H9 (cell line): ENCODE data around the gene OR6C68. TPM values are rescaled to one million over a fixed set of nuclear protein-coding genes. Genes with fewer than 3 reads are reported as not detected.

ENCODE experiments used
- DNase-seq: peaks from one replicate; pipeline ENCODE4 v3.0.0-alpha.2; 2017
- H2AFZ ChIP-seq: one replicate; pipeline ENCODE4 v1.6.1; 2013; ENCODE audit warnings: mild to moderate bottlenecking, low read length, control low read depth, moderate library complexity
- H2AK5ac ChIP-seq: 2 replicates; pipeline ENCODE4 v1.6.1; 2013; ENCODE audit warnings: low read length, control low read depth, mixed read lengths; ENCODE audit not compliant: insufficient read length
- H2BK120ac ChIP-seq: one replicate; pipeline ENCODE4 v1.6.1; 2013; ENCODE audit warnings: low read depth, mild to moderate bottlenecking, low read length, control low read depth, inconsistent platforms; ENCODE audit not compliant: poor library complexity, severe bottlenecking
- H2BK12ac ChIP-seq: 2 replicates; pipeline ENCODE4 v1.6.1; 2013; ENCODE audit warnings: low read length, control low read depth, mixed read lengths, low read depth; ENCODE audit not compliant: insufficient read length
- H2BK15ac ChIP-seq: 2 replicates; pipeline ENCODE4 v1.6.1; 2013; ENCODE audit warnings: low read depth, low read length, control low read depth
- H2BK20ac ChIP-seq: one replicate; pipeline ENCODE4 v1.6.1; 2013; ENCODE audit warnings: low read depth, mild to moderate bottlenecking, low read length, control low read depth, inconsistent platforms; ENCODE audit not compliant: poor library complexity, severe bottlenecking
- H2BK5ac ChIP-seq: 2 replicates; pipeline ENCODE4 v1.6.1; 2013; ENCODE audit warnings: low read length, control low read depth, mixed read lengths; ENCODE audit not compliant: insufficient read length
- H3K14ac ChIP-seq: 2 replicates; pipeline ENCODE4 v1.6.1; 2013; ENCODE audit warnings: low read length, control low read depth; ENCODE audit not compliant: insufficient read depth
- H3K18ac ChIP-seq: 2 replicates; pipeline ENCODE4 v1.6.1; 2013; ENCODE audit warnings: low read depth, mild to moderate bottlenecking, mixed read lengths, low read length, control low read depth; ENCODE audit not compliant: insufficient read length
- H3K23ac ChIP-seq: 2 replicates; pipeline ENCODE4 v1.6.1; 2013; ENCODE audit warnings: low read length, control low read depth, mixed read lengths, low read depth; ENCODE audit not compliant: insufficient read length
- H3K23me2 ChIP-seq: 2 replicates; pipeline ENCODE4 v1.6.1; 2013; ENCODE audit warnings: low read depth, mild to moderate bottlenecking, mixed read lengths, low read length, control low read depth; ENCODE audit not compliant: insufficient read length, poor library complexity, severe bottlenecking
- H3K27ac ChIP-seq: 2 replicates; pipeline ENCODE4 v1.5.1; 2013; ENCODE audit warnings: low read length, control low read depth, mixed read lengths, low read depth; ENCODE audit not compliant: insufficient read length
- H3K27me3 ChIP-seq: 2 replicates; pipeline ENCODE4 v1.6.1; 2013; ENCODE audit warnings: low read length, control low read depth, inconsistent platforms; ENCODE audit not compliant: insufficient read depth
- H3K4ac ChIP-seq: 2 replicates; pipeline ENCODE4 v1.6.1; 2013; ENCODE audit warnings: low read depth, mild to moderate bottlenecking, control low read depth, inconsistent platforms, low read length, moderate library complexity
- H3K4me1 ChIP-seq: 2 replicates; pipeline ENCODE4 v1.6.1; 2013; ENCODE audit warnings: low read length, control low read depth, inconsistent platforms; ENCODE audit not compliant: insufficient read depth
- H3K4me2 ChIP-seq: 2 replicates; pipeline ENCODE4 v1.6.1; 2013; ENCODE audit warnings: low read length, control low read depth, mixed read lengths; ENCODE audit not compliant: insufficient read length, insufficient read depth
- H3K56ac ChIP-seq: 2 replicates; pipeline ENCODE4 v1.6.1; 2013; ENCODE audit warnings: low read depth, mild to moderate bottlenecking, mixed read lengths, low read length, control low read depth; ENCODE audit not compliant: insufficient read length
- H3K79me1 ChIP-seq: 2 replicates; pipeline ENCODE4 v1.6.1; 2013; ENCODE audit warnings: low read depth, mild to moderate bottlenecking, moderate library complexity, low read length, control low read depth, inconsistent platforms; ENCODE audit not compliant: insufficient read depth, poor library complexity, severe bottlenecking
- H3K79me2 ChIP-seq: 2 replicates; pipeline ENCODE4 v1.6.1; 2013; ENCODE audit warnings: low read length, control low read depth, inconsistent platforms; ENCODE audit not compliant: insufficient read depth
- H3K9ac ChIP-seq: 2 replicates; pipeline ENCODE4 v1.6.1; 2013; ENCODE audit warnings: low read length, control low read depth, mixed read lengths; ENCODE audit not compliant: insufficient read length; ENCODE audit errors: extremely low read depth
- H3K9me3 ChIP-seq: one replicate; pipeline ENCODE4 v1.6.1; 2013; ENCODE audit warnings: low read depth, low read length, inconsistent platforms; ENCODE audit not compliant: control insufficient read depth
- H3T11ph ChIP-seq: one replicate; pipeline ENCODE4 v1.6.1; 2013; ENCODE audit warnings: mild to moderate bottlenecking, low read length, control low read depth, inconsistent platforms
- H4K20me1 ChIP-seq: one replicate; pipeline ENCODE4 v1.6.1; 2013; ENCODE audit not compliant: control insufficient read depth, insufficient read length, insufficient read depth
- H4K5ac ChIP-seq: 2 replicates; pipeline ENCODE4 v1.6.1; 2013; ENCODE audit warnings: low read depth, mild to moderate bottlenecking, mixed read lengths, low read length, control low read depth; ENCODE audit not compliant: insufficient read length
- H4K8ac ChIP-seq: replicated peaks from 2 replicates; pipeline ENCODE4 v1.6.1; 2013; ENCODE audit warnings: low read length, control low read depth, mixed read lengths, low read depth; ENCODE audit not compliant: insufficient read length
- H4K91ac ChIP-seq: 2 replicates; pipeline ENCODE4 v1.6.1; 2013; ENCODE audit warnings: low read depth, mild to moderate bottlenecking, moderate library complexity, mixed read lengths, low read length, control low read depth; ENCODE audit not compliant: insufficient read length
- H3K27ac Mint-ChIP-seq, 3 experiments: 2 replicates in 2 of 3; 3 replicates in 1 of 3; pipeline ENCODE4 v1.8.0; 2020 to 2021; ENCODE audit warnings: mixed read lengths in 3 of 3, mild to moderate bottlenecking in 1 of 3, moderate library complexity in 1 of 3
- H3K27me3 Mint-ChIP-seq: 2 replicates; pipeline ENCODE4 v1.8.0; 2021; ENCODE audit warnings: low read depth, mild to moderate bottlenecking, moderate library complexity, mixed read lengths
- H3K36me3 Mint-ChIP-seq, 3 experiments: 2 replicates in 2 of 3; 3 replicates in 1 of 3; pipeline ENCODE4 v1.8.0; 2020 to 2021; ENCODE audit warnings: low read depth in 3 of 3, mixed read lengths in 3 of 3; ENCODE audit not compliant: insufficient read depth in 1 of 3
- H3K4me1 Mint-ChIP-seq, 2 experiments: 2 replicates each; pipeline ENCODE4 v1.8.0; 2020; ENCODE audit warnings: mixed read lengths in 2 of 2
- H3K4me3 Mint-ChIP-seq, 2 experiments: 2 replicates in 1 of 2; 3 replicates in 1 of 2; pipeline ENCODE4 v1.8.0; 2020 to 2021; ENCODE audit warnings: mild to moderate bottlenecking in 2 of 2, mixed read lengths in 2 of 2, moderate library complexity in 1 of 2
- H3K9me3 Mint-ChIP-seq, 2 experiments: 2 replicates in 1 of 2; 3 replicates in 1 of 2; pipeline ENCODE4 v1.8.0; 2020; ENCODE audit warnings: mild to moderate bottlenecking in 2 of 2, mixed read lengths in 2 of 2, moderate library complexity in 1 of 2
- CTCF ChIP-seq: fragments of 200-600 bp; sonication (generic); conservative IDR thresholded peaks from 3 replicates; pipeline ENCODE4 v1.8.0; 2021; ENCODE audit warnings: antibody characterized with exemption, mild to moderate bottlenecking
- WGBS: extraction: QIAGEN DNeasy Blood & Tissue Kit; methylation state at CpG from one replicate; pipeline ENCODE4 v1.1.7; 2013; ENCODE audit warnings: missing lambda C conversion rate, low lambda C conversion rate, mixed read lengths; ENCODE audit not compliant: insufficient read length; ENCODE audit errors: extremely low coverage; 5-methylcytosine and 5-hydroxymethylcytosine counted together
- total RNA-seq: library from RNA; stranded (reverse); gene quantifications from 2 replicates; pipeline ENCODE4 v1.2.1, GENCODE V29; 2021

Gene OR6C68
- total RNA-seq, 1 experiment from 2014 or later = not detected

GRCh38 chr12:55515696-55516095 lies 23.5 kb downstream of the OR6C68 start:
- no peak overlapping the region for H3K4me3 Mint-ChIP-seq
- Histone ChIP-seq H3K23me2 (no peaks in the 10 kb centered on the region), H3K27me3 (no peaks in the 10 kb centered on the region), H2BK20ac (no peak overlapping the region), H2BK120ac (no peak overlapping the region), H3K18ac (no peak overlapping the region), H2AFZ (no peak overlapping the region), H2BK5ac (no peak overlapping the region), H4K8ac (no peak overlapping the region), H3K4ac (no peak overlapping the region), H3K56ac (no peak overlapping the region), H2BK12ac (no peak overlapping the region), H3K9ac (no peak overlapping the region), H3K23ac (no peak overlapping the region), H3K79me1 (no peaks in the 10 kb centered on the region), H3K4me2 (no peak overlapping the region), H3K9me3 (no peaks in the 10 kb centered on the region), H2AK5ac (no peak overlapping the region), H3T11ph (no peak overlapping the region), H4K5ac (no peak overlapping the region), H3K79me2 (no peaks in the 10 kb centered on the region), H3K4me1 (no peaks in the 10 kb centered on the region), H3K27ac (no peak overlapping the region), H2BK15ac (no peak overlapping the region), H4K91ac (no peak overlapping the region), H3K14ac (no peak overlapping the region), H4K20me1 (no peaks in the 10 kb centered on the region)
- WGBS = no CpG with 5 or more reads among the region's 1 CpG
- no peaks in the 10 kb centered on the region for H3K4me1 Mint-ChIP-seq
- H3K36me3 Mint-ChIP-seq = peaks cover 0 to 16% (median 0%) of the 10 kb centered on the region in 3 experiments; a peak in 4 of 7 replicates
- H3K9me3 Mint-ChIP-seq = peaks cover 17 to 22% of the 10 kb centered on the region in 2 experiments
- TF ChIP-seq CTCF = peak; percentile 45; the same call in 2 of the 3 replicates
- H3K27me3 Mint-ChIP-seq = no peaks in the 10 kb centered on the region
- DNase-seq = no peak
- H3K27ac Mint-ChIP-seq = no peak overlapping the region
